Ishikawa (cell line): ENCODE measurements around the gene PDE4B.

Source experiments
- CEBPB ChIP-seq: IDR thresholded peaks from 2 replicates; pipeline ENCODE4 v1.6.1; 2012
- CREB1 ChIP-seq: IDR thresholded peaks from 2 replicates; pipeline ENCODE4 v1.6.1; 2012; ENCODE audit warnings: low read depth
- EGR1 ChIP-seq: IDR thresholded peaks from 2 replicates; pipeline ENCODE4 v1.6.1; 2012
- EP300 ChIP-seq: IDR thresholded peaks from 2 replicates; pipeline ENCODE4 v1.6.1; 2012; ENCODE audit warnings: borderline replicate concordance
- FOXM1 ChIP-seq: IDR thresholded peaks from 2 replicates; pipeline ENCODE4 v1.6.1; 2012; ENCODE audit warnings: low read depth, borderline replicate concordance
- NFIC ChIP-seq: IDR thresholded peaks from 2 replicates; pipeline ENCODE4 v1.6.1; 2012
- RAD21 ChIP-seq: IDR thresholded peaks from 2 replicates; pipeline ENCODE4 v1.6.1; 2012; ENCODE audit warnings: low read depth
- TAF1 ChIP-seq: IDR thresholded peaks from 2 replicates; pipeline ENCODE4 v1.6.1; 2012; ENCODE audit warnings: low read depth, mild to moderate bottlenecking
- TCF12 ChIP-seq: IDR thresholded peaks from 2 replicates; pipeline ENCODE4 v1.6.1; 2012; ENCODE audit warnings: low read depth
- TEAD4 ChIP-seq: IDR thresholded peaks from 2 replicates; pipeline ENCODE4 v1.6.1; 2012
- YY1 ChIP-seq: IDR thresholded peaks from 2 replicates; pipeline ENCODE4 v1.6.1; 2012; ENCODE audit warnings: low read depth
- ZBTB7A ChIP-seq: IDR thresholded peaks from 2 replicates; pipeline ENCODE4 v1.6.1; 2012; ENCODE audit warnings: low read depth
- TF ChIP-seq, protein P1 (sequence below): IDR thresholded peaks from 2 replicates; pipeline ENCODE4 v1.6.1; 2012
- TF ChIP-seq, protein P2 (sequence below): IDR thresholded peaks from 2 replicates; pipeline ENCODE4 v1.6.1; 2012; ENCODE audit warnings: low read depth, mild to moderate bottlenecking
- TF ChIP-seq, protein P3 (sequence below): IDR thresholded peaks from 2 replicates; pipeline ENCODE4 v1.6.1; 2012

PDE4B gene

DNA sequence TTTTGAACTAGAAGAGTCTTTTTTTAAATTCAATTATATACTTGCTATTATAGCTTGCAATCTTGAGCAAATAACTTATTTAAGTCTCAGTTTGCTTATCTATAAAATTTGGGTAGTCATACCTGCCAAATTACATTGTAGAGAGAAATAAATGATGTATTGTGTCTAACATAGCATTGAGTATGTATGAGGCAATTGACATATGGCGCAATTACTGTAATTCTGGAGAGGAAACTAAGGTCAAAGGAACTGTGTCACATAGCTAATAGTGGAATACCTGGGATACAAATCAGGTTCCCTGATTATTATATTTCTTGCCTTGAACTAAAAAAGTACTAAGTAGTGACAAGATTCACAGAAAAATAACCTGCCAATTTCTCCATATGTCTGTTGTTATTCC, 302.5 kb downstream of the PDE4B start:
- no peak for TF ChIP-seq TCF12
- TF ChIP-seq CREB1 = no peak
- TF ChIP-seq, protein P1, sequence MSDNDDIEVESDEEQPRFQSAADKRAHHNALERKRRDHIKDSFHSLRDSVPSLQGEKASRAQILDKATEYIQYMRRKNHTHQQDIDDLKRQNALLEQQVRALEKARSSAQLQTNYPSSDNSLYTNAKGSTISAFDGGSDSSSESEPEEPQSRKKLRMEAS = no peak
- TF ChIP-seq ZBTB7A = no peak
- TF ChIP-seq CEBPB = no peak
- no peak for TF ChIP-seq YY1
- TF ChIP-seq RAD21 = no peak
- TF ChIP-seq EGR1 = no peak
- no peak for TF ChIP-seq NFIC
- no peak for TF ChIP-seq FOXM1
- TF ChIP-seq, protein P2, sequence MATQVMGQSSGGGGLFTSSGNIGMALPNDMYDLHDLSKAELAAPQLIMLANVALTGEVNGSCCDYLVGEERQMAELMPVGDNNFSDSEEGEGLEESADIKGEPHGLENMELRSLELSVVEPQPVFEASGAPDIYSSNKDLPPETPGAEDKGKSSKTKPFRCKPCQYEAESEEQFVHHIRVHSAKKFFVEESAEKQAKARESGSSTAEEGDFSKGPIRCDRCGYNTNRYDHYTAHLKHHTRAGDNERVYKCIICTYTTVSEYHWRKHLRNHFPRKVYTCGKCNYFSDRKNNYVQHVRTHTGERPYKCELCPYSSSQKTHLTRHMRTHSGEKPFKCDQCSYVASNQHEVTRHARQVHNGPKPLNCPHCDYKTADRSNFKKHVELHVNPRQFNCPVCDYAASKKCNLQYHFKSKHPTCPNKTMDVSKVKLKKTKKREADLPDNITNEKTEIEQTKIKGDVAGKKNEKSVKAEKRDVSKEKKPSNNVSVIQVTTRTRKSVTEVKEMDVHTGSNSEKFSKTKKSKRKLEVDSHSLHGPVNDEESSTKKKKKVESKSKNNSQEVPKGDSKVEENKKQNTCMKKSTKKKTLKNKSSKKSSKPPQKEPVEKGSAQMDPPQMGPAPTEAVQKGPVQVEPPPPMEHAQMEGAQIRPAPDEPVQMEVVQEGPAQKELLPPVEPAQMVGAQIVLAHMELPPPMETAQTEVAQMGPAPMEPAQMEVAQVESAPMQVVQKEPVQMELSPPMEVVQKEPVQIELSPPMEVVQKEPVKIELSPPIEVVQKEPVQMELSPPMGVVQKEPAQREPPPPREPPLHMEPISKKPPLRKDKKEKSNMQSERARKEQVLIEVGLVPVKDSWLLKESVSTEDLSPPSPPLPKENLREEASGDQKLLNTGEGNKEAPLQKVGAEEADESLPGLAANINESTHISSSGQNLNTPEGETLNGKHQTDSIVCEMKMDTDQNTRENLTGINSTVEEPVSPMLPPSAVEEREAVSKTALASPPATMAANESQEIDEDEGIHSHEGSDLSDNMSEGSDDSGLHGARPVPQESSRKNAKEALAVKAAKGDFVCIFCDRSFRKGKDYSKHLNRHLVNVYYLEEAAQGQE = no peak
- no peak for TF ChIP-seq TEAD4
- TF ChIP-seq, protein P3, sequence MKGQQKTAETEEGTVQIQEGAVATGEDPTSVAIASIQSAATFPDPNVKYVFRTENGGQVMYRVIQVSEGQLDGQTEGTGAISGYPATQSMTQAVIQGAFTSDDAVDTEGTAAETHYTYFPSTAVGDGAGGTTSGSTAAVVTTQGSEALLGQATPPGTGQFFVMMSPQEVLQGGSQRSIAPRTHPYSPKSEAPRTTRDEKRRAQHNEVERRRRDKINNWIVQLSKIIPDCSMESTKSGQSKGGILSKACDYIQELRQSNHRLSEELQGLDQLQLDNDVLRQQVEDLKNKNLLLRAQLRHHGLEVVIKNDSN = no peak
- TF ChIP-seq TAF1 = no peak

DNA sequence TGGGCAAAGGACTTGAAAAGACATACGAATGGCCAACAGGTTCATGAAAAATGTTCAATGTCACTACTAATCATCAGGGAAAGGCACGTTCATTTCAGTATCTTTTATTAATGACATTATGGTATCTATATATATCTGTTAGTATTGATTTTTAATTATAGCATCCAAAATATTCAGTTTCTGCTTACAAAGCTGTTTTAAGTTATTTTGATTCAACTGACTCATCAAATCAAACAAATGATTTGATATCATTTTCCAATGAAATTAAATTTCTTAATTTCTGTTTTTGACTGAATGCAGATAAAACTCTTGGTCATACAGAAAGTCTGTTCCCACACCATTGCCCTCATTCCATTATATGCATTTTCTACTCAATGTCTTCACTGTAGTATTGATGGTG, 315.9 kb downstream of the PDE4B start:
- TF ChIP-seq CEBPB = no peak
- no peak for TF ChIP-seq YY1
- TF ChIP-seq RAD21 = no peak
- no peak for TF ChIP-seq ZBTB7A
- TF ChIP-seq EGR1 = no peak
- TF ChIP-seq, protein P1 = no peak
- no peak for TF ChIP-seq EP300
- TF ChIP-seq CREB1 = no peak
- TF ChIP-seq, protein P2 = no peak
- TF ChIP-seq NFIC = no peak
- no peak for TF ChIP-seq TCF12
- TF ChIP-seq, protein P3 = no peak
- no peak for TF ChIP-seq TAF1

DNA sequence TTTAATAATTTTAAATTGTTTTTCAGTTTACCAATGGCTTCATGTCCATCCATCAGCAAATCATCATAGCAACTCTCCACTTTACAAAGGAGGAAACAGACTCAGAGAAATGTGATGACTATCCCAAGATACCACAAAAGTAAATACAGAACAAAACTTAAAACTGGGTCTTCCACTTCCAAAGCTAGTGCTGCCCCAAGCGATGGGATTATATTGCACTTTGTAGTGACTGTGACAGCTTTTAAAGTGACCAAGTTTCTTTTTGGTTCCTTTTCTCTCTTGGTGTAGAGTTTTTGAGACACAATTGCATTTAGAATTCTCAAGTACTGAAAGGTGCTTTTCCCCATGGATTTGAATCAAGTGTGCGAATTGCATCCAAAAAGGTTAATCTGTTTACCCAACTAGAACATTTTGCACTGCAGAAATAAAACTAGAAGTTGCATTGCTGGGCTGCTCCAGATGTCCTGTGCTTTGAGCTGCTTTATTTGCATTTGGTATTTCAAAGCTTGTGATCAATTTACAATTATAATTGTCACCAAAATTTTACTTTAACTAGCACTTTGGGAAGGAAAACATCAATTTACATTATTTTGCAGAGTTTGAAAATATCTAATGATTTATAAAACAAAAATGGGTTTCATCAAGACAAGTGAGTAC, 320.2 kb downstream of the PDE4B start:
- TF ChIP-seq TEAD4 (no peak), CEBPB (no peak), ZBTB7A (no peak), TAF1 (no peak), YY1 (no peak), CREB1 (no peak), TCF12 (no peak), NFIC (no peak)
- TF ChIP-seq, protein P2 = no peak
- TF ChIP-seq, protein P1 = no peak

DNA sequence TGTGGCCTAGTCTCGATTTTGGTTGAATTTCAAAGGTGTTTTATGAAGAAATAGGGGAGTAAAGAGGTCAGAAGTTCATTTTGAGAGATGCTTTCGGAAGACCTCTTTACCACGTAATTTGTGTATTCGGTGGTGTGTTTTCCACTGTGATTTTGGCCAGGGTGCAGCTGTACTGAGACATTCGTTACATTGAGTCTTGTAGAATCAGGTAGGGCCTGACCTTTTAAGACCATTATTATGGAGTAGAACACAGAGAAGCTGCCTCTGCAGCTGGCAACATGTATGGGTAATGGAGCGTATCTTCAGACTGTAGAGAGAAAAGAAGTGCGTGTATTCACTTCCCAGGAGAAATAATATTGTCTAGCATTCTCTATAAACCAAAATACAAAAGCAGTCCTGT, 326.5 kb downstream of the PDE4B start:
- TF ChIP-seq TAF1 (no peak), EP300 (no peak), CREB1 (no peak), NFIC (no peak), YY1 (no peak), TCF12 (no peak), CEBPB (no peak), EGR1 (no peak), FOXM1 (no peak)
